ENCODE data around the gene ESR2. TPM values are rescaled to one million over a fixed set of nuclear protein-coding genes. Genes with fewer than 3 reads are reported as not detected.
A peak's percentile ranks its signal among the peaks of the same experiment; 100 is the strongest.

The ESR2 gene
- under 1 TPM in 1 of 4 donors, not detected in 3; 0.51 TPM for total RNA-seq

GRCh38 chr14:64293976-64294671 lies at the start of gene ESR2:
ESR2 (minus strand) TSS chr14:64294371; CDS start chr14:64282985, 11,386 bp downstream.
- intact Hi-C loops (cut with DNase I; ENCODE audit: low total_unique reads): loop anchor here (10.0 kb wide), 1 partner anchor 169 kb away; no protein-coding TSS in a partner anchor
- DNase-seq (peak in 1 of 2 donors; percentile 30), ATAC-seq (peak; percentile 53 to 80)
- Histone ChIP-seq H3K4me3 (peak within 1 kb of the TSS; percentile 43 to 61 (median 50)), H3K27me3 (no peaks in the 10 kb centered on the region), H3K4me1 (peaks cover 9 to 10% of the 10 kb centered on the region in 2 donors), H3K36me3 (no peaks in the 10 kb centered on the region), H3K9me3 (no peaks in the 10 kb centered on the region), H3K27ac (peak within 1 kb of the TSS in 1 of 4 donors; percentile 27)
- in situ Hi-C loops (cut with MboI; ENCODE audit: low sequenced_read_pairs in 4 of 4): loop anchor here in 2 of 4 donors (25.0 kb wide), 2 partner anchors 132 to 257 kb away; no protein-coding TSS in a partner anchor
- TF ChIP-seq POLR2A (IDR thresholded peaks at IDR 0.05): no peak
- TF ChIP-seq, protein P1, sequence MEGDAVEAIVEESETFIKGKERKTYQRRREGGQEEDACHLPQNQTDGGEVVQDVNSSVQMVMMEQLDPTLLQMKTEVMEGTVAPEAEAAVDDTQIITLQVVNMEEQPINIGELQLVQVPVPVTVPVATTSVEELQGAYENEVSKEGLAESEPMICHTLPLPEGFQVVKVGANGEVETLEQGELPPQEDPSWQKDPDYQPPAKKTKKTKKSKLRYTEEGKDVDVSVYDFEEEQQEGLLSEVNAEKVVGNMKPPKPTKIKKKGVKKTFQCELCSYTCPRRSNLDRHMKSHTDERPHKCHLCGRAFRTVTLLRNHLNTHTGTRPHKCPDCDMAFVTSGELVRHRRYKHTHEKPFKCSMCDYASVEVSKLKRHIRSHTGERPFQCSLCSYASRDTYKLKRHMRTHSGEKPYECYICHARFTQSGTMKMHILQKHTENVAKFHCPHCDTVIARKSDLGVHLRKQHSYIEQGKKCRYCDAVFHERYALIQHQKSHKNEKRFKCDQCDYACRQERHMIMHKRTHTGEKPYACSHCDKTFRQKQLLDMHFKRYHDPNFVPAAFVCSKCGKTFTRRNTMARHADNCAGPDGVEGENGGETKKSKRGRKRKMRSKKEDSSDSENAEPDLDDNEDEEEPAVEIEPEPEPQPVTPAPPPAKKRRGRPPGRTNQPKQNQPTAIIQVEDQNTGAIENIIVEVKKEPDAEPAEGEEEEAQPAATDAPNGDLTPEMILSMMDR (IDR thresholded peaks at IDR 0.05 in 4 of 5, conservative IDR thresholded peaks at IDR 0.05 in 1 of 5): no peak

GRCh38 chr14:64340560-64341196 lies 46.5 kb upstream of the ESR2 start:
- intact Hi-C loops (cut with DNase I; ENCODE audit: low total_unique reads): loop anchor here (10.0 kb wide), 1 partner anchor 134 kb away; no protein-coding TSS in a partner anchor
- in situ Hi-C loops (cut with MboI; ENCODE audit: low sequenced_read_pairs in 4 of 4): loop anchor here in 2 of 4 donors (10.0 to 25.0 kb wide), 2 partner anchors 134 to 297 kb away; no protein-coding TSS in a partner anchor
- DNase-seq (no peak), ATAC-seq (no peak)
- peaks cover 6 to 9% of the 10 kb centered on the region in 2 donors for H3K4me1 ChIP-seq
- H3K36me3 ChIP-seq: no peaks in the 10 kb centered on the region
- no peaks in the 10 kb centered on the region for H3K9me3 ChIP-seq
- no peak overlapping the region for H3K4me3 ChIP-seq
- H3K27ac ChIP-seq: no peak overlapping the region
- H3K27me3 ChIP-seq: no peaks in the 10 kb centered on the region
- TF ChIP-seq, protein P1 (IDR thresholded peaks at IDR 0.05 in 4 of 5, conservative IDR thresholded peaks at IDR 0.05 in 1 of 5): no peak
- no peak for TF ChIP-seq POLR2A (IDR thresholded peaks at IDR 0.05)

DNA sequence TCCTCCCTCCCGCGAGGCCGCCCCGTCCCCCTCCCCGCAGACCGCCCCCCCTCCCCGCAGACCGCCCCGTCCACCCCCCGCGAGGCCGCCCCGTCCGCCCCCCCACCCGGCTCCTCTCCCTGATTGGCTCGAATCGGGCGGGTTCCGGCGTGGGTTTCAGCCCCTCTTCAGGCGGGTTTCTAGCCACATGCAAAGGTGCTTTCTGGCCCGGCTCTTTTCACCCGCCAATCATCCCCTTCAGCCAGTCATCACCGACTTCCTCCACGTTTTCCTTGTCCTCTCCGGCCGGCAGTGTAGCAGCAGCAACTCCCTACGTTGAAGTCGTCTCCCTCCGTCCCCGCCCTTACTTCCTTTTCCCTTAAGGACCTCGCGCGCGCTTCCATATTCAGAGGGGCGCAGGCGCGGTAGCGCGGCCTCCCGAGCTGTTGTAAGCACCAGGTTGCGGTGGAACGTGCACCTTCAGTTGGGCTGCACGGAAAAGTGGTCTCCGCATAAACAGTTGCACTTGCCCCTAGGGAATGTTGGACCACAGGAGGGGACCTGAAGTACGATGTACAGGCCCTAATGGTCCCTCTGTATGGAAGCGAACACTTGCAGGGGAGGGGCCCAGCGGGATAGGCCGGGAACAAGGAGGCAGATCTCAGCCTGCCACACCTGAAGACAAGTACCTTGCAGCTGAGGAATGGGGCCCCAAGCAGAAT lies 44.6 kb upstream of the ESR2 start:
- intact Hi-C loops (cut with DNase I; ENCODE audit: low total_unique reads) (loop anchor here (5.0 kb wide), 1 partner anchor 49 kb away; the partner anchor contains the start of gene MTHFD1), in situ Hi-C loops (cut with MboI; ENCODE audit: low sequenced_read_pairs in 4 of 4) (loop anchor here in 1 of 4 donors (25.0 kb wide), 1 partner anchor 299 kb away; no protein-coding TSS in a partner anchor)
- ATAC-seq (peak; percentile 96 to 97), DNase-seq (peak; percentile 89 to 93)
- peaks cover 6 to 9% of the 10 kb centered on the region in 2 donors for H3K4me1 ChIP-seq
- no peaks in the 10 kb centered on the region for H3K9me3 ChIP-seq
- H3K27ac ChIP-seq: peak overlapping the region; percentile 70 to 82 (median 74)
- no peaks in the 10 kb centered on the region for H3K27me3 ChIP-seq
- no peaks in the 10 kb centered on the region for H3K36me3 ChIP-seq
- TF ChIP-seq POLR2A (IDR thresholded peaks at IDR 0.05): peak; percentile 51 to 82
- TF ChIP-seq, protein P1 (IDR thresholded peaks at IDR 0.05 in 4 of 5, conservative IDR thresholded peaks at IDR 0.05 in 1 of 5): no peak
- peak overlapping the region; percentile 63 to 90 (median 79) for H3K4me3 ChIP-seq

DNA sequence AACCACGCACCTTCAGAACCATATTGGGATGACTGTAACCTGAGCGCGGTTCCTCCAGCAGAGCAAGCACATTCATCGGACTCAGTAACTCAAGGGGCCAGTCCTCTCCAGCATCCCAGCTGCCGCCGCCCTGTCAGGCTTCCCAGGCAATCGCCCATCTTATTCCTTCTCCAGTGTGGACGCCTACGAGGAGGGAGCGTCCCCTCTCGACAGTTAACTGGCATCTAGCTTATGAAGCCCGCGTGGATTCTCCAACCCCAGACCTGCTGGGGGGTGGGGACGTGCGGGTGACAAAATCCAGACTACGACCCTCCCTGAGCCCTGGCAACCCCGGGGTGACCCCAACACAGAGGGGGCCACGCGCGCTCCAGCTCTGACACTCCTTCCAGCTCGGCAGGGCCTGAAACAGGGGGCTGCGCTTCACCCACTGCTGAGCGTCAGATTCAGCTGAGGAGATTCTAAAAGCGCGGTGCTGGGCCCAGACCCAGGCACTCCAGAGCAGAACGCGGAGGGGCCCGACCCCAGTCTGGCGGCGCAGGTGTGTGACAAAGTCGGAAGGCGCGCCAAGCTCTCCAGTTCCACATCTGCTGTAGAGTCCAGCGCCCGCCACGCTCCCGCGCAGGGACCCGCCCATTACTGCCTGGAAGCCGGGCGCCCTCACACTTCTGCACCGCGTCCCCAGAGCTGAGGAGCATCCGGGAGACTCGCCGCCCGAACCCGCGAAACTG lies 43.9 kb upstream of the ESR2 start:
- in situ Hi-C loops (cut with MboI; ENCODE audit: low sequenced_read_pairs in 4 of 4) (loop anchor here in 1 of 4 donors (25.0 kb wide), 1 partner anchor 299 kb away; no protein-coding TSS in a partner anchor), intact Hi-C loops (cut with DNase I; ENCODE audit: low total_unique reads) (loop anchor here (5.0 kb wide), 1 partner anchor 49 kb away; the partner anchor contains the start of gene MTHFD1)
- peaks cover 6 to 9% of the 10 kb centered on the region in 2 donors for H3K4me1 ChIP-seq

More for the DNA sequence above, 43.9 kb upstream of the ESR2 start:
- peak overlapping the region; percentile 63 to 90 (median 79) for H3K4me3 ChIP-seq
- H3K27me3 ChIP-seq: no peaks in the 10 kb centered on the region
- H3K9me3 ChIP-seq: no peaks in the 10 kb centered on the region
- ATAC-seq: peak; percentile 41 to 66
- TF ChIP-seq, protein P1 (IDR thresholded peaks at IDR 0.05 in 4 of 5, conservative IDR thresholded peaks at IDR 0.05 in 1 of 5): no peak
- TF ChIP-seq POLR2A (IDR thresholded peaks at IDR 0.05): no peak
- no peaks in the 10 kb centered on the region for H3K36me3 ChIP-seq
- H3K27ac ChIP-seq: peak overlapping the region; percentile 70 to 82 (median 74)
- peak in 1 of 2 donors; percentile 20 for DNase-seq
